Spleen (tissue), 7 donors: ENCODE results near the gene SLC36A4.

ENCODE experiments used
- POLR2A ChIP-seq, 3 donors: fragments of 450-650 bp; IDR thresholded peaks; one replicate each; pipeline ENCODE4 v1.5.1; 2017; ENCODE audit warnings: antibody characterized with exemption in 3 of 3, mild to moderate bottlenecking in 1 of 3
- TF ChIP-seq, protein P1 (sequence below), 11 experiments: fragments of 200-600 bp in 7 of 11; fragments of 450-650 bp in 4 of 11; sonication (generic) in 4 of 11; IDR thresholded peaks in 8 of 11; conservative IDR thresholded peaks in 3 of 11; 1 replicate in 7 of 11; 2 replicates in 4 of 11; pipeline versions ENCODE4 v1.4.0 to v1.8.0; 2016 to 2021; ENCODE audit warnings: antibody characterized with exemption in 11 of 11, inconsistent platforms in 4 of 11, mild to moderate bottlenecking in 1 of 11
- donor health status: DM: no; HTN: no; CAD: no; lungs with moderate emphysema.
- donor health status: DM: no; HTN: no; CAD: no.
- donor health status: DM: no; HTN: no; CAD: no.

DNA sequence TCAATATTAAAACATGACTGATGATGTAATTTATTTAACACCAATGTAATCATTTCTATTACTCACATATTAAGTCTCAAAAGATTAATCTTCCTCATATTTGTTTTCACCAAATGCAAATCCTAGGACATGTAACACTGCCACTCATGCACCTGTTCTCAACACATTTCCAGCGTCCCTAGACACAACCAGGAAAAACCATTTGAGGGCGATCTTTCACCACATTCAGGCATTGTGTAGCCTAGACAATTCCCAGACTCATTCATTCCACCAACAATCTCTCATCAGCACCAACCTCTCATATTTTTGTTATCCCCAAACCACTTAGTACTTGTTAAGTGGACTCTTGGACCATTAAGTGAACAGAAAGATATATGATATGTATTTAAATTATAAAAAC lies 66.1 kb downstream of the SLC36A4 start:
- TF ChIP-seq, protein P1, sequence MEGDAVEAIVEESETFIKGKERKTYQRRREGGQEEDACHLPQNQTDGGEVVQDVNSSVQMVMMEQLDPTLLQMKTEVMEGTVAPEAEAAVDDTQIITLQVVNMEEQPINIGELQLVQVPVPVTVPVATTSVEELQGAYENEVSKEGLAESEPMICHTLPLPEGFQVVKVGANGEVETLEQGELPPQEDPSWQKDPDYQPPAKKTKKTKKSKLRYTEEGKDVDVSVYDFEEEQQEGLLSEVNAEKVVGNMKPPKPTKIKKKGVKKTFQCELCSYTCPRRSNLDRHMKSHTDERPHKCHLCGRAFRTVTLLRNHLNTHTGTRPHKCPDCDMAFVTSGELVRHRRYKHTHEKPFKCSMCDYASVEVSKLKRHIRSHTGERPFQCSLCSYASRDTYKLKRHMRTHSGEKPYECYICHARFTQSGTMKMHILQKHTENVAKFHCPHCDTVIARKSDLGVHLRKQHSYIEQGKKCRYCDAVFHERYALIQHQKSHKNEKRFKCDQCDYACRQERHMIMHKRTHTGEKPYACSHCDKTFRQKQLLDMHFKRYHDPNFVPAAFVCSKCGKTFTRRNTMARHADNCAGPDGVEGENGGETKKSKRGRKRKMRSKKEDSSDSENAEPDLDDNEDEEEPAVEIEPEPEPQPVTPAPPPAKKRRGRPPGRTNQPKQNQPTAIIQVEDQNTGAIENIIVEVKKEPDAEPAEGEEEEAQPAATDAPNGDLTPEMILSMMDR (IDR thresholded peaks at IDR 0.05 in 8 of 11, conservative IDR thresholded peaks at IDR 0.05 in 3 of 11) = no peak
- no peak for TF ChIP-seq POLR2A (IDR thresholded peaks at IDR 0.05)
